ENCODE data around the gene LAMC1.

DNA sequence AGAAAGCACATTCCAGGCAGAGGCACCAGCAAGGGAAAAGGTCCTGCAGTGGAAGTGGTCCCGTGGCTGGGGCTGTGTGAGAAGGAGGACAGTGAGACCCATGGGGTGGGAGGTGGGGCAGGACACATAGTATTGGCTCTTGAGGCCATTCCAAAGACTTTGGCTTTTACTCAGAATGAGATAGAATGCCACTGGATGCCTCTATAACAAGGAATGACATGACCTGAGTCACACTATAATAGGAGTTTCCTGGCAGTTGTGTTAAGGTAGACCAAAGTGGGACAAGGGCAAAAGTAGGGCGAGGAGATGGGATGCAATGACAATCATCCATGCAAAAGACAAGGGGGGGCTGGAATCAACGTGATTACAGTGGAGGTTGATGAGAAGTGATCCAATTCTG is 138.2 kb downstream of the LAMC1 start:
- no peak for TF ChIP-seq POLR2A (IDR thresholded peaks at IDR 0.05; ENCODE audit: low read depth, low read length)
- no peak for TF ChIP-seq PAX5 (IDR thresholded peaks at IDR 0.05; ENCODE audit: insufficient read depth, low read length, severe bottlenecking)
- TF ChIP-seq POU2F2 (IDR thresholded peaks at IDR 0.05; ENCODE audit: low read depth, low read length), result no peak
- TF ChIP-seq TAF1 (IDR thresholded peaks at IDR 0.05; ENCODE audit: low read depth, low read length), result no peak
- no peak for TF ChIP-seq POLR2AphosphoS5 (IDR thresholded peaks at IDR 0.05; ENCODE audit: low read depth, low read length)
- TF ChIP-seq SPI1 (IDR thresholded peaks at IDR 0.05; ENCODE audit: low read depth, low read length), result no peak
